ENCODE data around the gene TBC1D1. TPM values are rescaled to one million over a fixed set of nuclear protein-coding genes. Genes with fewer than 3 reads are reported as not detected.

TBC1D1 gene
- polyA plus RNA-seq, 1 experiment = 50.7 TPM

GRCh38 chr4:38141808-38142500, 251.1 kb downstream of the TBC1D1 start:
- peak overlapping the region; percentile 47 for H3K27ac ChIP-seq (ENCODE audit: low read depth, low read length)
- no peaks in the 10 kb centered on the region for H3K9me3 ChIP-seq (ENCODE audit: control insufficient read depth, insufficient read depth, low read length)
- H3K27me3 ChIP-seq (ENCODE audit: control insufficient read depth, insufficient read depth, low read length) = no peaks in the 10 kb centered on the region
- ChIA-PET CTCF (no interaction called here), POLR2A (no interaction called here)
- TF ChIP-seq CTCF (IDR thresholded peaks at IDR 0.05; ENCODE audit: low read depth, low read length) = no peak
- DNase-seq (ENCODE audit: low read depth, low spot score) = no peak
- no peak overlapping the region for H3K4me3 ChIP-seq (ENCODE audit: low read depth, low read length)

GRCh38 chr4:38144031-38144430, 253.1 kb downstream of the TBC1D1 start:
- H3K4me3 ChIP-seq (ENCODE audit: low read depth, low read length) = no peak overlapping the region
- H3K27me3 ChIP-seq (ENCODE audit: control insufficient read depth, insufficient read depth, low read length) = no peaks in the 10 kb centered on the region
- no peaks in the 10 kb centered on the region for H3K9me3 ChIP-seq (ENCODE audit: control insufficient read depth, insufficient read depth, low read length)
- no peak overlapping the region for H3K27ac ChIP-seq (ENCODE audit: low read depth, low read length)
- TF ChIP-seq CTCF (IDR thresholded peaks at IDR 0.05; ENCODE audit: low read depth, low read length) = no peak
- DNase-seq (ENCODE audit: low read depth, low spot score) = no peak
- ChIA-PET POLR2A (interaction anchor here (0.6 kb wide), 1 partner anchor 1488 kb away, joined by 4 read pairs; no protein-coding TSS in a partner anchor), CTCF (interaction anchor here (1.1 to 2.3 kb wide), 2 partner anchors 25 to 37 kb away, joined by 3 to 7 read pairs; no protein-coding TSS in a partner anchor)

GRCh38 chr4:38145033-38145678, 254.3 kb downstream of the TBC1D1 start:
- Histone ChIP-seq H3K9me3 (ENCODE audit: control insufficient read depth, insufficient read depth, low read length) (no peaks in the 10 kb centered on the region), H3K27me3 (ENCODE audit: control insufficient read depth, insufficient read depth, low read length) (no peaks in the 10 kb centered on the region), H3K27ac (ENCODE audit: low read depth, low read length) (peak overlapping the region; percentile 85), H3K4me3 (ENCODE audit: low read depth, low read length) (no peak overlapping the region)
- ChIA-PET POLR2A (interaction anchor here (0.6 to 1.7 kb wide), 3 partner anchors 17 to 63 kb away, joined by 3 to 6 read pairs (median 4); no protein-coding TSS in a partner anchor), CTCF (interaction anchor here (2.3 kb wide), 1 partner anchor 35 kb away, joined by 7 read pairs; no protein-coding TSS in a partner anchor)
- DNase-seq (ENCODE audit: low read depth, low spot score) = no peak
- TF ChIP-seq CTCF (IDR thresholded peaks at IDR 0.05; ENCODE audit: low read depth, low read length) = no peak

- H3K4me3 ChIP-seq (ENCODE audit: low read depth, low read length) = no peak overlapping the region
- DNase-seq (ENCODE audit: low read depth, low spot score) = peak; percentile 89
- POLR2A ChIA-PET = interaction anchor here (0.6 to 1.7 kb wide), 3 partner anchors 16 to 174 kb away, joined by 3 to 4 read pairs (median 3); no protein-coding TSS in a partner anchor
- CTCF ChIA-PET = interaction anchor here (2.3 kb wide), 1 partner anchor 35 kb away, joined by 7 read pairs; no protein-coding TSS in a partner anchor
- no peak for TF ChIP-seq CTCF (IDR thresholded peaks at IDR 0.05; ENCODE audit: low read depth, low read length)
- no peaks in the 10 kb centered on the region for H3K27me3 ChIP-seq (ENCODE audit: control insufficient read depth, insufficient read depth, low read length)
- H3K27ac ChIP-seq (ENCODE audit: low read depth, low read length) = peak overlapping the region; percentile 88
- H3K9me3 ChIP-seq (ENCODE audit: control insufficient read depth, insufficient read depth, low read length) = no peaks in the 10 kb centered on the region
Observed at GRCh38 chr4:38145741-38146140, 254.9 kb downstream of the TBC1D1 start.

- H3K4me3 ChIP-seq (ENCODE audit: low read depth, low read length) = no peak overlapping the region
- POLR2A ChIA-PET = interaction anchor here (0.6 to 1.7 kb wide), 3 partner anchors 16 to 173 kb away, joined by 3 to 4 read pairs (median 3); no protein-coding TSS in a partner anchor
- H3K27me3 ChIP-seq (ENCODE audit: control insufficient read depth, insufficient read depth, low read length) = no peaks in the 10 kb centered on the region
- peak overlapping the region; percentile 88 for H3K27ac ChIP-seq (ENCODE audit: low read depth, low read length)
- CTCF ChIA-PET = no interaction called here
- DNase-seq (ENCODE audit: low read depth, low spot score) = no peak
- H3K9me3 ChIP-seq (ENCODE audit: control insufficient read depth, insufficient read depth, low read length) = no peaks in the 10 kb centered on the region
- TF ChIP-seq CTCF (IDR thresholded peaks at IDR 0.05; ENCODE audit: low read depth, low read length) = no peak
Observed at GRCh38 chr4:38146383-38146782, 255.5 kb downstream of the TBC1D1 start.

All from AG04450 (cell line).